ENCODE measurements around the gene FRMD3. TPM values are rescaled to one million over a fixed set of nuclear protein-coding genes. Genes with fewer than 3 reads are reported as not detected.

The FRMD3 gene
- total RNA-seq, 1 experiment from 2014 or later, result 2.7 TPM

DNA sequence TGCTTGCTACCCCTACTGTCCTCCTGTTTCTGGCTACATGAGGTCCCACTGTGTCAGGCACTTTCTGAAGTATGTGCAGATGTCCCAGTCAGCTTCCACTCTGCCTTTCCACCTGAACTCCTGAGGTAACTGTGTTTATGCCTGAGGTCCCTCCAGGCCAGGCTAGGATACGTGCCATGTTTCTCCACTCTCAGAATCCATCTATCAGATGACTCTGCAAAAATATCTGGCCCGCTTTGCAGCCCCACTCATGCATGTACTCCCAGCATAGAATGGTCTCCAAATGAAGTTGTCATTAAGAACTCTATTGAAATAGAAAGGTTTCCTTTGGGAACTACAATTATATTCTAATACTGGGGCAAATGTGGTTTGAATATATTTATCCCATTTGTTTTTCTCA is 243.4 kb downstream of the FRMD3 start:
- no peak for DNase-seq (ENCODE audit: extremely low read depth, low read depth)

DNA sequence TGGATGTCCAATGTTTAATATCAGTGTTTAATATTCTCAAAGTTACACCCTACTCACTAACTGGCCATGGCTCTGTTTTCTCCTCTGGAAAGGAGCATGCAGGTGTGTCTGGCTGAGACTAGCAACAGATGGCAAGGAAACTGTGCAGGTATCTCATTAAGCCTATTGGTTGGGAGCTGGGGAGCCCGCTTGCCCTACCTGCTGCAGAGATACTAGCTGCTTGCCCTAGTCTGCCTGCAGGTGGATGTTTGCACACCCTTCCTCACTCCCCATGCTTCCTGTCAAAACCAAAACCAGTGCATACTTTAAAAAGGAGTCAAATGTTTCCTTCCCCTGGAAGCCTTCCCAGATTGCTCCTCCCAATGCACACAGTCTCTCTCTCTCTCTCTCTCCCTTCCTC is 247.0 kb downstream of the FRMD3 start:
- no peak for DNase-seq (ENCODE audit: extremely low read depth, low read depth)

DNA sequence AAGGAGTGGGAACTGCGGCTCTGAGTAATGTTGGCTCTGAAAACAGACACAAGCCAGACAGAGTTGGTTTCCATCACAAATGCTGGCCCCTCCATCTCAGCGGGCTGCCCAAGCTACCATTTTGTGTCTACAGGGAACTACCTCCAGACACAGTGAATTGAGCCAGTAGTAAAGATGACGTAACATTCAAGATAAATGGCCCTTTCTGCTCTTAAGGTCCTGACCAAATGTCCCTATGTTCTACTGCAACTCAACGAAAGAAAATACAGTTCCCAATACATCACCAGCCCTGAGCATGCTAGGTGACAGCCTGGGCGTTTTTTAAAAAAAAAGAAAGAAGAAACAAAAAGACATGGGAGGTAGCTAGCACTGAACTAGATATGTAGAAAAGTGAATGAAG is 247.5 kb downstream of the FRMD3 start:
- DNase-seq (ENCODE audit: extremely low read depth, low read depth), result no peak

DNA sequence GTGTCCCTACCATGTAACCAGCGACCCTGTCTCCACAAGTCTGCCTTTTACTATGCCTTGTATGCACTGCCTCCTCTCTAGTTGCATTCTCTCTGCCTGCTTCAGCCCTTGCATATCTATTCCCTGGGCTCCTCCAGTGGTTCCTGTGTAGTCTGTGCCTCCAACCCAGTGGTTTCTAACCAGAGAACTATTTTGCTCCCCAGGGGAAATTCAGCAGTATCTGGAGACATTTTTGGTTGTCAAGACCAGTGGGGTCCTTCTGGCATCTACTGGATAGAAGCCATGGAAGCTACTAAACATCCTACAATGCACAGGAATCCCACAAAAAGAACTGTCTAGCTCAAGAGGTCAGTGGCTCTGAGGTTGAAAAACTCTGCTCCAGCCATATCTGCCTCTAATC is 251.2 kb downstream of the FRMD3 start:
- DNase-seq (ENCODE audit: extremely low read depth, low read depth), result no peak

DNA sequence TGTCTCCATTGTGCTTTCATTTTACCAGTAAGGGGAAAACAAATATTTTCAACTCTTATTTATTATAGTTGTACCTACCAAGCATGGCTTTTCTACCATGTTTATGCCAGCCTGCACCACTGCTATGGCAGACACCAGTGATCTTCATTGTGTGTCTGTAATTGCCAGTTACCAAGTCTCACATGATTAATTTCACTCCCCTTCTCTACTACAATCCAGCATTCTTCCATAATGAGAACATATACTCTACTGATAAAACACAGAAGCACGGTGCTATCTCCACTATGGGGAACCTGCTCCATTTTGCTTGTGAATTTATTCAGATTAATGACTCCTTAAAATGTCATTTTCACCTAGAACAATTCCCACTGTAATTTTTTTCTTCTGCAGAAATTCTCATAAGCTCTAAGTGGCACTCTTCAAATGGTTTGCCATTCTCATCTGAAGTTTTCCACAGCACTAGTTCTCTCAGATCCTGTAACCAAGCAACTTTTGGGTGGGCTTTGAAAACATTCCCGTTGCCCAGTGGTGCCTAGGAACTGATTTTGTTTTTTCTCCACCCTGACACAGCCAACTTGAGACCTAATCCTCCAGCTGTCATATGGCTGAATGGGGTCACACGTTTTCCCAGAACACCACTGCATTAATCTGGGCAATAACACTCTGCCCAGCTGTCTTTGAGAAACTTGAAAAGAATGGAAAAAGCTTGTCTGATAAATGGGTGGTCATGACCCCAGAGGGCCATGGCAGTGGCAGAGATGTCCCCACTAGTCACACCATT is 252.6 kb downstream of the FRMD3 start:
- no peak for DNase-seq (ENCODE audit: extremely low read depth, low read depth)

- DNase-seq (ENCODE audit: extremely low read depth, low read depth), result no peak
Measured at GRCh38 chr9:83284746-83285145, 253.5 kb downstream of the FRMD3 start.

DNA sequence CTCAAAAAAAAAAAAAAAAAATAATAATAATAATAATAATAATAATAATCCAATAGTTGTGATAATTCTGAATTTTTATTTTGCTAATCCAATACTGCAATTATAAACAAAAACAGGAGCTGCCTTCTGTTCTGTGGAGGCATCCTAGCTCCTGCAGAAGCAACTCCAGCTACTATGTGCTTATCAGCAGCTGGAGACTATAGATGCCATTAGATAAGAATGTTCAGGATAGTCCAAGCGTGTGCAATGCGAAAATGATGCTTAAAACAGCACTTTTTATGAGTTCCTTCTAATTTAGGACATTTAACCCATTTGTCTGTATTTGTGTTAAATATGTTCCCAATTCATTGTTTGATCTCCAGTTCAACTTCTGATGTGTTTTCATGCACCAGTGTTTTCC is 254.7 kb downstream of the FRMD3 start:
- DNase-seq (ENCODE audit: extremely low read depth, low read depth), result no peak

- DNase-seq (ENCODE audit: extremely low read depth, low read depth), result no peak
Measured at GRCh38 chr9:83281306-83282255, 256.6 kb downstream of the FRMD3 start.

DNA sequence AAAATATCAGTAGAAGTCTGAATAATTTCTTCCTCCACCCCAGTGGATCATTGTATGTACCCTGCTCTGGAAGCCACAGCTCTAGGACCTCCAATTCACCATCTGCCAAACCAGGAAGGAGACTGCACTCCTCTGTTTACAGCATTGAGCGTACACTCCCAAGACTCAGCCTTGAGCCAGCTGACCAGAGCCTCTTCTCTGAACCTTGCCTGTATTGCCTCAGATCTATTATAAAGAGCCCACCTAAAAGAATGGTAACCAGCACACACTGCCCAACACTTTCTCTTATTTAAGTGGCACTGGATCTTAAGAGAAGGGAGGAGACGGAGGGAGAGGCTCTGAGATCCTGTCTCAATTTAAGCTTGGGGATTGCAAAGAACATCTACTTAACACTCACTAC is 257.4 kb downstream of the FRMD3 start:
- no peak for DNase-seq (ENCODE audit: extremely low read depth, low read depth)

DNA sequence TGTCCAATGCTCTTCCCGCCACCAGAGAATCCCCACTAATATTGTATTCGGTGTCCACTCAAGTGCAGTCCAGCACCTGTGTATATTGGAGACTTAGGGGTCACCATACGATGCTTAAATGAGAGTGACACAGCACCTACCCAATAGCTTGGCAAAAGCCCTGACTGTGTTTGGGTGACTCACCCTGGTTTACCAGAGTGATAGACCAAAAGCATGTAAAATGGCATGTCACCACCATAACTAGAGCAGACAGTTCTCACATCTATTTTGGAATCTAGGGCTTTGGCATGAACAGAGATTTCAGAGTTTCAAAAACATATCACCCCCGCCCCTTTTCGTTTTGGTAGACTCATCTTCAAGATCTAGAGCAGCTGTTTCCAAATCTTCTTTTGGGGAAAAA is 257.9 kb downstream of the FRMD3 start:
- no peak for DNase-seq (ENCODE audit: extremely low read depth, low read depth)

DNA sequence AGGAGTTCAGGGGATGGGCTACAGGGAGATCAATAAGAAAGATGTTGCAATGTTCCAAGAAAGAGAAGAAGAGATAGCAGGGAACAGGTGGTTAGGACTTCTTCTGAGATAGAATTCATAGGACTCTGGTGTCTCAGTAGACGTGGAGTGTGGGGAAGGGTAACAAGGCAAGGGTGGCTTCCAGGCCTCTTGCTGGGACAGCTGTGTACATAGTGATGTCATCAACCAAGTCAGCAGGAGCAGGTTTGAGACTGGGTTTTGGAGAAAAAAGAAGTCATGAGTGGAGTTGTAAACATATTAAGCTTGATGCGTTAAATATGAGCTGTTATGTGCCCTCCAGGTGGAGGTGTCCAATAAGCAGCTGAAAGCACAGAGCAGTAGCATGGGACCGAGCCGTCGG is 263.4 kb downstream of the FRMD3 start:
- DNase-seq (ENCODE audit: extremely low read depth, low read depth), result no peak

DNA sequence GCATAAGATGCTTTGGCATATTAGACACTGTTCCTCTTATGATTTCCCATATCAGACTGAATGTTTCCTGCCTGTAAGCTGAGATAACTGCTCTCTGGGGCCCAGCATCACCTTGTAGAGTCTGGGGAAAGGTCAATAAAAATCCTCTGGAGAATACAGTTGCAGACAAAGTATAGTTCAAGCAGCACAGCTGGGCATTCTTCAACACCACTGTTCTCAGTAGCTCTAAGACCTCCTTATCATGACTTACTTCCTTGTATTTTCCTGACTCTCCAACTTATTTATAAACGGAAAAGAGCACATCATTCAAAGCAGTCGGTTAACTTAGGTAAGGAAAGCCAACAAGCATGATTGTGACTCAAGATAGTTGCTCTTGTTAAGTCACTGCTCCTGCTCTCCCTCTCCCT is 266.5 kb downstream of the FRMD3 start:
- no peak for DNase-seq (ENCODE audit: extremely low read depth, low read depth)

DNA sequence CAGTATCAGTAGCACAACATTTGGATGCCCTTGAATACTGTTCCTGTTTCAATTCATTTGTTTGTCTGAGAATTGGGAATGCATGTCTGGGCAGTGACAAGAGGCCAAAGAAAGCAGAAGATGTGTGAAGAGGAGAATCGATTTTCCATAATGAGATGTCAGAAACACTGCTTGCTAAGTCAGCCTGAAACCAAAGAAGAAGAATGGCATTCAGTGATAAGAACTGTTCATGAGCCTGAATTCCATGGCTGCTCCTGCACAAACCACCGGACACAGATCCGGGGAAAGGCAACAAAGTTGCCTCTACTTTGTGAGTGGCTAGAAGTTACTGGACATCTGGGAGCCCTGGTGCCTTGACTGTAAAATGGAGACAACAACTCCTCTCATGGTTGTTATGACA is 268.1 kb downstream of the FRMD3 start:
- DNase-seq (ENCODE audit: extremely low read depth, low read depth), result no peak

DNA sequence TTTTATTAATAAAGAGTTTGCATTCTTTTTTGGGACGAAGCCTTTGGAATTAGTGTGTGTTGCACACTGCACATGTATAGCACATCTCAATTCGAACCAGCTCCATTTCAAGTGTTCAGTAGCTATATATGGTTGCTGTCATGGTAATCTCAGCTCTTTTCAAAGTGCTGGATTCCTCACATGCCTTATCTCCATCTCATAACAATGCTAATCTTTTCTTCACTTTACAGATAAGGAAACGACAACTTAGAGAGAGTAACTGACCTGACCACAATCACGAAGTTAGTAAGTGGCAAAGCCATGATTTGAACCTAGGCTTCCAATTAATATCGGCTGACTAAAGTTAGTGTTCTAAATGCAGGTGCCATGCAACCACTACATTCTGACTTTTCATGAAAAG is 270.5 kb downstream of the FRMD3 start:
- DNase-seq (ENCODE audit: extremely low read depth, low read depth), result no peak

DNA sequence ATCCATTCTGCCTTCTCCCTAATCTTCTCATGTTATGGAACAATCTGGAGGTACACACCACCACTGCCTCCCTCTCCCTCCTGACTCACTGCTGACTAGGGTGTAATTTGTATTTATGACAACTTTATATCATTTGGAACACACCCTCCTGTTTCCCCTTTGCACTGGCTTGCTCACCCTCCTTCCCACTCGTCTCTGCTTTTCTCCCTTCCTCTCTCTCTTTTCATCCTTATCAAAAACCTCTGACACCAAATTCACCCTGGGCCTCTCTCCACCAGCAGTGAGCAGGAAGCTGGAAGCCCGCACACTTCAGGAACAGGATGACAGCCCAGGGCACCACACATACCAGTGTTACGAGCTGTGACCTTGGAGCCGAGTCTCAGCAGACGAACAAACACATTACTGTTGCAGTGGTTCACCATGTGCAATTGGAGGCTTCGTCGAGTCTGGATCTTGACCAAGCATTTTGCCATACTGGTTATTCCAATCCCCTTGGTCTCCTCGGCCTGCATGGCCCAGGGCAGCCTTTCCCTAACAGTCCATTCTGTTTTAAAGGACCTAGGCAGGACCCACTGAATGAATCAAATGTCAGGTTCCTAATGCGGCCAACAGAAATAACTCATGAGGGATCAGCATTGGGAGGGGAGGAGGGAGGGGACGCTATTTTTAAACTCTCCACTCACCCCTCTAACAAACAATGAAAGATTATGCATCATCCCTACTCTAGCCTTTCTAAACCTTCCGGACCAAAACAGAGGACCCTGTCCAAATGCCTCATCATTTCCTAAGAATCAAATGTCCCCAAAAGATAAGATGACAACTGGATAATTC is 271.3 kb downstream of the FRMD3 start:
- DNase-seq (ENCODE audit: extremely low read depth, low read depth), result no peak

DNA sequence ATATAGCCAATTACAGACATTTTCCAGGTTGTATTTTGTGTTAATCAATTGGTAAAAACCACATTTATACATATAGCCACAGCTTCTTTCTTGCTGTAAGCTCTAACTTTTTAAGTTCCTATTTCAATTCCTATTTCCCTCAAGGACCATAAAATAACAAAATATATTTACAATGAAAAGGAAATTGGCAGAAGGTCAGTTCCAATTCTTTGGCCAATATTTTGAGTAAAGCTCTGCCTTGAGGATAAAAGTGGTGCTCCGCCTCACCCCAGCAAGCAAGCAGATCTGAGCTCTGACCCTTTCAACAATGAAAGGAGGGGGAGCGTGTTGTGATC is 271.9 kb downstream of the FRMD3 start:
- DNase-seq (ENCODE audit: extremely low read depth, low read depth), result no peak

GRCh38 chr9:83264315-83264714 is 273.9 kb downstream of the FRMD3 start:
- no peak for DNase-seq (ENCODE audit: extremely low read depth, low read depth)

- no peak for DNase-seq (ENCODE audit: extremely low read depth, low read depth)
Measured at GRCh38 chr9:83259558-83259957, 278.6 kb downstream of the FRMD3 start.

- DNase-seq (ENCODE audit: extremely low read depth, low read depth), result no peak
Measured at GRCh38 chr9:83257937-83258891, 280.0 kb downstream of the FRMD3 start.

DNA sequence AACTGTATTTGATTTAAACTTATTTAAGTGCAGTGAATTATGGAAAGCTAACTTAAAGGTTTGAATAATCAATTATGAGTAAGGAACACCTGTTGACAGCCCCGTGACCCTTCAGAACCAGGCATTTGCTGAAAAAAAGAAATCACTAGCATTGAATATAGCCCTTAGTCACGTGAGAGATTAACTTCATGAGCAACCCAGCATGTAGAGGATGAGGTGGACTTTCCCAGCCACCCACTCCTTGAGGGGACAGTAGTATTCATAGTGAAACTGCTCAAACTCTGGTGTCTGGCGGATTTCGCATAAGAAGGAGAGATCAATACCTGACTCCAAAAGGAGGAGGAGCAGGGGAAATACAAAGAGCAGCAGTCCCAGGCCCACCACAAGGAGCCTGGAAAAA is 290.5 kb downstream of the FRMD3 start:
- DNase-seq (ENCODE audit: extremely low read depth, low read depth), result no peak

All from NCI-H460 (cell line).